Keratinocyte (primary cell): ENCODE measurements around the gene MANSC4. TPM values are rescaled to one million over a fixed set of nuclear protein-coding genes. Genes with fewer than 3 reads are reported as not detected.

Source experiments
- DNase-seq: peaks from one replicate; pipeline ENCODE4 v3.0.0-alpha.2; 2011; ENCODE audit warnings: low read depth, missing footprints, low spot score
- FAIRE-seq: peaks from 2 replicates; lab custom pipeline; 2011; peaks lifted over from hg19 to GRCh38; lab: Jason Lieb, UNC
- H2AFZ ChIP-seq: 2 replicates; pipeline ENCODE4 v1.6.0; 2012; ENCODE audit warnings: low read length, control low read depth, inconsistent platforms; ENCODE audit not compliant: control insufficient read depth
- H3K27ac ChIP-seq: 2 replicates; pipeline ENCODE4 v1.5.1; 2011; ENCODE audit warnings: low read length; ENCODE audit not compliant: control insufficient read depth, insufficient read depth
- H3K27me3 ChIP-seq: 3 replicates; pipeline ENCODE4 v1.6.0; 2011; ENCODE audit warnings: low read length; ENCODE audit not compliant: control insufficient read depth, insufficient read depth; ENCODE audit errors: extremely low read depth
- H3K36me3 ChIP-seq, 2 experiments: 2 replicates in 1 of 2; 3 replicates in 1 of 2; pipeline ENCODE4 v1.5.1; 2011; ENCODE audit warnings: low read length in 2 of 2, mild to moderate bottlenecking in 1 of 2; ENCODE audit not compliant: control insufficient read depth in 2 of 2, insufficient read depth in 2 of 2; ENCODE audit errors: extremely low read depth in 1 of 2
- H3K4me1 ChIP-seq: 3 replicates; pipeline ENCODE4 v1.5.1; 2011; ENCODE audit warnings: low read length; ENCODE audit not compliant: control insufficient read depth, insufficient read depth; ENCODE audit errors: extremely low read depth
- H3K4me2 ChIP-seq: 3 replicates; pipeline ENCODE4 v1.6.0; 2011; ENCODE audit warnings: low read depth, low read length; ENCODE audit not compliant: control insufficient read depth, insufficient read depth; ENCODE audit errors: extremely low read depth
- H3K4me3 ChIP-seq, 3 experiments: fragments of 200-600 bp in 1 of 3; sonication (generic) in 1 of 3; 2 replicates in 2 of 3; 3 replicates in 1 of 3; pipeline ENCODE4 v1.5.1; 2011 to 2016; ENCODE audit warnings: low read length in 3 of 3, mild to moderate bottlenecking in 3 of 3, control low read depth in 2 of 3, inconsistent platforms in 1 of 3, low read depth in 1 of 3, mixed read lengths in 1 of 3, mixed run types in 1 of 3, moderate library complexity in 1 of 3; ENCODE audit not compliant: control insufficient read depth in 2 of 3, insufficient read depth in 2 of 3; ENCODE audit errors: extremely low read depth in 1 of 3
- H3K79me2 ChIP-seq: 2 replicates; pipeline ENCODE4 v1.6.0; 2012; ENCODE audit warnings: low read length; ENCODE audit not compliant: control insufficient read depth, insufficient read depth
- H3K9ac ChIP-seq: 3 replicates; pipeline ENCODE4 v1.6.0; 2011; ENCODE audit warnings: low read length; ENCODE audit not compliant: control insufficient read depth, insufficient read depth; ENCODE audit errors: extremely low read depth
- H3K9me1 ChIP-seq: 3 replicates; pipeline ENCODE4 v1.6.0; 2011; ENCODE audit warnings: low read length; ENCODE audit not compliant: control insufficient read depth, insufficient read depth; ENCODE audit errors: extremely low read depth
- H3K9me3 ChIP-seq: 2 replicates; pipeline ENCODE4 v1.5.1; 2012; ENCODE audit warnings: low read depth, low read length; ENCODE audit not compliant: control insufficient read depth
- H4K20me1 ChIP-seq: 3 replicates; pipeline ENCODE4 v1.6.0; 2011; ENCODE audit warnings: low read length; ENCODE audit not compliant: control insufficient read depth, insufficient read depth; ENCODE audit errors: extremely low read depth
- EZH2 ChIP-seq: IDR thresholded peaks from one replicate; pipeline ENCODE4 v1.6.1; 2012; ENCODE audit warnings: inconsistent platforms, mild to moderate bottlenecking, low read length, moderate library complexity
- dilution Hi-C: fragments of 300-500 bp; cut with MboI; formaldehyde crosslinking; loops from one replicate; pipeline ENCODE4 v1.7.0; 2020; ENCODE audit warnings: low sequenced_read_pairs; ENCODE audit not compliant: extremely low pct_ligation_motif_present
- polyA plus RNA-seq, 5 experiments: library from polyadenylated mRNA; depleted of rRNA in 3 of 5; stranded (reverse) in 3 of 5; stranded (forward) in 1 of 5; unstranded in 1 of 5; fragments of >200 nt; gene quantifications; 1 replicate in 1 of 5; 2 replicates in 3 of 5; 3 replicates in 1 of 5; pipeline versions ENCODE4 v1.2.1 to v1.2.3, GENCODE V29; 2011 to 2012; ENCODE audit warnings: missing spikeins in 2 of 5, low read depth in 1 of 5, low replicate concordance in 1 of 5
- small RNA-seq, 3 experiments: library from RNA; depleted of rRNA; stranded (forward); fragments of <200 nt; gene quantifications; one replicate each; pipeline ENCODE3, GENCODE V24; 2012; ENCODE audit warnings: low read depth in 3 of 3, low replicate concordance in 1 of 3; ENCODE audit not compliant: insufficient read length in 3 of 3
- TF ChIP-seq, protein P1 (sequence below), 3 experiments: IDR thresholded peaks in 1 of 3; conservative IDR thresholded peaks in 1 of 3; optimal IDR thresholded peaks in 1 of 3; 2 replicates in 2 of 3; 3 replicates in 1 of 3; pipeline versions ENCODE3 to v1.5.1; 2011; ENCODE audit warnings: low read length in 3 of 3, mild to moderate bottlenecking in 3 of 3, moderate library complexity in 2 of 3, control low read depth in 1 of 3, inconsistent platforms in 1 of 3; ENCODE audit not compliant: insufficient read depth in 2 of 3; ENCODE audit errors: extremely low read depth in 1 of 3

The MANSC4 gene
- polyA plus RNA-seq, 1 donor (not counting 4 experiments of a cell fraction or from before 2014, with no cell fraction given), result 0.67 TPM

GRCh38 chr12:27730097-27730588, 49.9 kb downstream of the MANSC4 start:
- Histone ChIP-seq H3K4me1 (no peaks in the 10 kb centered on the region), H3K27ac (no peak overlapping the region), H3K9me1 (no peaks in the 10 kb centered on the region), H3K4me2 (no peak overlapping the region), H3K36me3 (peaks cover 4 to 6% of the 10 kb centered on the region in 2 experiments), H4K20me1 (no peaks in the 10 kb centered on the region), H3K4me3 (no peak overlapping the region), H3K27me3 (no peaks in the 10 kb centered on the region), H3K79me2 (peaks cover 8% of the 10 kb centered on the region), H2AFZ (no peak overlapping the region), H3K9me3 (no peaks in the 10 kb centered on the region), H3K9ac (no peak overlapping the region)
- no peak for FAIRE-seq
- TF ChIP-seq EZH2, result no peak
- TF ChIP-seq, protein P1, sequence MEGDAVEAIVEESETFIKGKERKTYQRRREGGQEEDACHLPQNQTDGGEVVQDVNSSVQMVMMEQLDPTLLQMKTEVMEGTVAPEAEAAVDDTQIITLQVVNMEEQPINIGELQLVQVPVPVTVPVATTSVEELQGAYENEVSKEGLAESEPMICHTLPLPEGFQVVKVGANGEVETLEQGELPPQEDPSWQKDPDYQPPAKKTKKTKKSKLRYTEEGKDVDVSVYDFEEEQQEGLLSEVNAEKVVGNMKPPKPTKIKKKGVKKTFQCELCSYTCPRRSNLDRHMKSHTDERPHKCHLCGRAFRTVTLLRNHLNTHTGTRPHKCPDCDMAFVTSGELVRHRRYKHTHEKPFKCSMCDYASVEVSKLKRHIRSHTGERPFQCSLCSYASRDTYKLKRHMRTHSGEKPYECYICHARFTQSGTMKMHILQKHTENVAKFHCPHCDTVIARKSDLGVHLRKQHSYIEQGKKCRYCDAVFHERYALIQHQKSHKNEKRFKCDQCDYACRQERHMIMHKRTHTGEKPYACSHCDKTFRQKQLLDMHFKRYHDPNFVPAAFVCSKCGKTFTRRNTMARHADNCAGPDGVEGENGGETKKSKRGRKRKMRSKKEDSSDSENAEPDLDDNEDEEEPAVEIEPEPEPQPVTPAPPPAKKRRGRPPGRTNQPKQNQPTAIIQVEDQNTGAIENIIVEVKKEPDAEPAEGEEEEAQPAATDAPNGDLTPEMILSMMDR (optimal IDR thresholded peaks at IDR 0.05 in 1 of 3, IDR thresholded peaks at IDR 0.05 in 1 of 3, conservative IDR thresholded peaks at IDR 0.05 in 1 of 3; ENCODE audit: extremely low read depth in 1 of 3, insufficient read depth in 2 of 3, low read length in 3 of 3), result no peak
- dilution Hi-C loops, result no loop called here
- DNase-seq, result no peak

GRCh38 chr12:27723212-27723611, 56.8 kb downstream of the MANSC4 start:
- dilution Hi-C loops, result no loop called here

More at GRCh38 chr12:27723212-27723611, 56.8 kb downstream of the MANSC4 start:
- Histone ChIP-seq H4K20me1 (no peaks in the 10 kb centered on the region), H3K27me3 (no peaks in the 10 kb centered on the region), H3K9me1 (no peaks in the 10 kb centered on the region), H3K36me3 (peaks cover 4 to 11% of the 10 kb centered on the region in 2 experiments), H3K27ac (no peak overlapping the region), H3K79me2 (peaks cover 5% of the 10 kb centered on the region), H3K9ac (no peak overlapping the region), H2AFZ (no peak overlapping the region), H3K9me3 (no peaks in the 10 kb centered on the region), H3K4me1 (no peaks in the 10 kb centered on the region), H3K4me3 (no peak overlapping the region), H3K4me2 (no peak overlapping the region)
- FAIRE-seq (no peak), DNase-seq (no peak)
- TF ChIP-seq, protein P1 (optimal IDR thresholded peaks at IDR 0.05 in 1 of 3, IDR thresholded peaks at IDR 0.05 in 1 of 3, conservative IDR thresholded peaks at IDR 0.05 in 1 of 3; ENCODE audit: extremely low read depth in 1 of 3, insufficient read depth in 2 of 3, low read length in 3 of 3), result no peak
- no peak for TF ChIP-seq EZH2

Small RNA genes lying within 50 kb of the gene (small RNA-seq; reads per million reads assigned to genes)
- gene RF00019, result 0 reads per million in 3 experiments
- 0 reads per million in 3 experiments for gene RF02271

Other genes starting within 250 kb of the MANSC4 start
- gene REP15, start 83.8 kb downstream of the MANSC4 start, polyA plus RNA-seq, result 0.59 to 1.8 TPM (median 1.6 TPM) in 3 replicates
- 34.8 to 76.0 TPM (median 60.1 TPM) in 3 replicates for gene MRPS35, start 69.4 kb downstream of the MANSC4 start, polyA plus RNA-seq
- gene KLHL42, start within 50 bp of the MANSC4 start, polyA plus RNA-seq, result 18.6 to 27.2 TPM (median 20.6 TPM) in 3 replicates
- gene PTHLH, start 192.5 kb upstream of the MANSC4 start, polyA plus RNA-seq, result 775 to 851 TPM (median 827 TPM) in 3 replicates